ENCODE measurements around the gene PTTG1IP.

Gene PTTG1IP

DNA sequence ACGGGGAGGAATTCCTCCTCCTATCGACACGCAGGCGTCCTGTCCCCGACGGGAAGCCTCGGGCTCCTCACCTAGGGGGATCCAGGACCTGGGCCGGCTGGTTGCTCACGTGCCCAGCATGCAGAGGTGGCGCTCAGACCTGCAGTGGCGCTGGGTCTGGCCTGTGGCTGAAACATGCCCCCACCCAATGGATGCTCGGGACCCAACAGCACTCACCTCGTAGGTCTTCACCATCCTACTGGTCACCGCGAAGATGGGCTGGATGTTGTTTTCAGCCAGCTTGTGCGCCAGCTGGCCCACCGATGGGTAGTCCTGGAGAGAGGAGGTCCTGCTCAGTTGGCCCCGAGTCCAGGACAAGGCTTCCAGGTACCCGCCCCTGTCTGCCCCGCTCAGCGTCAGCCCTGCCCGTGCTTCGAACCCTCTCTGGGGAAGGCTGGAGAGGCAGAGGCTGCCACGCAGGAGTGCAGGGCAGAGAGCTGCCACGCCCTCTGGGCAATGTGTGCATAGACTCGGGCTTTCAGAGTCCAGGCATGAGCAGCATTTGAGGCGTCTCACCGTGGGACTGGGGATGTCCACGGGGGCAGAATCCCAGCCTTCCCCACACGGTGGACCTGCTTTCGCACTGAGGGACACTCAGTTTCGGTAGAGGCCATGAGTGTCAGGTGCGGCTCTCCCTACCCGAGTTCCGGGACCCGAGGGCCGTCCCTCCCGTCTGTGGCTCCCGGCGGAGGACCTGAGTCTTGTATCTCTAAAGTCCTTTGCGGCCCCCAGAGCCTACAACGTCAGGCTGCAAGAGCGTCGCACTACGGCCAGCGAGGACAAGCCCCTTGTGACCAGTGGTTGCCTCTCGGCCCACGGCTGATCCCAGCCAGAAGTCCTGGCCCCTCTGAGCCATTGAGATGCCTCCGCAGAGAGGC, 25.6 kb upstream of the PTTG1IP start:
- no peaks in the 10 kb centered on the region for H3K36me3 ChIP-seq
- no peak overlapping the region for H3K27ac ChIP-seq
- DNase-seq: no peak
- H3K27me3 ChIP-seq (ENCODE audit: insufficient read depth, low read depth, severe bottlenecking): no peaks in the 10 kb centered on the region
- no peak overlapping the region for H3K4me3 ChIP-seq (ENCODE audit: low read depth, low read length)
- H3K9me3 ChIP-seq (ENCODE audit: severe bottlenecking): no peaks in the 10 kb centered on the region
- TF ChIP-seq, protein P1, sequence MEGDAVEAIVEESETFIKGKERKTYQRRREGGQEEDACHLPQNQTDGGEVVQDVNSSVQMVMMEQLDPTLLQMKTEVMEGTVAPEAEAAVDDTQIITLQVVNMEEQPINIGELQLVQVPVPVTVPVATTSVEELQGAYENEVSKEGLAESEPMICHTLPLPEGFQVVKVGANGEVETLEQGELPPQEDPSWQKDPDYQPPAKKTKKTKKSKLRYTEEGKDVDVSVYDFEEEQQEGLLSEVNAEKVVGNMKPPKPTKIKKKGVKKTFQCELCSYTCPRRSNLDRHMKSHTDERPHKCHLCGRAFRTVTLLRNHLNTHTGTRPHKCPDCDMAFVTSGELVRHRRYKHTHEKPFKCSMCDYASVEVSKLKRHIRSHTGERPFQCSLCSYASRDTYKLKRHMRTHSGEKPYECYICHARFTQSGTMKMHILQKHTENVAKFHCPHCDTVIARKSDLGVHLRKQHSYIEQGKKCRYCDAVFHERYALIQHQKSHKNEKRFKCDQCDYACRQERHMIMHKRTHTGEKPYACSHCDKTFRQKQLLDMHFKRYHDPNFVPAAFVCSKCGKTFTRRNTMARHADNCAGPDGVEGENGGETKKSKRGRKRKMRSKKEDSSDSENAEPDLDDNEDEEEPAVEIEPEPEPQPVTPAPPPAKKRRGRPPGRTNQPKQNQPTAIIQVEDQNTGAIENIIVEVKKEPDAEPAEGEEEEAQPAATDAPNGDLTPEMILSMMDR (IDR thresholded peaks at IDR 0.05; ENCODE audit: low read depth, low read length): no peak

DNA sequence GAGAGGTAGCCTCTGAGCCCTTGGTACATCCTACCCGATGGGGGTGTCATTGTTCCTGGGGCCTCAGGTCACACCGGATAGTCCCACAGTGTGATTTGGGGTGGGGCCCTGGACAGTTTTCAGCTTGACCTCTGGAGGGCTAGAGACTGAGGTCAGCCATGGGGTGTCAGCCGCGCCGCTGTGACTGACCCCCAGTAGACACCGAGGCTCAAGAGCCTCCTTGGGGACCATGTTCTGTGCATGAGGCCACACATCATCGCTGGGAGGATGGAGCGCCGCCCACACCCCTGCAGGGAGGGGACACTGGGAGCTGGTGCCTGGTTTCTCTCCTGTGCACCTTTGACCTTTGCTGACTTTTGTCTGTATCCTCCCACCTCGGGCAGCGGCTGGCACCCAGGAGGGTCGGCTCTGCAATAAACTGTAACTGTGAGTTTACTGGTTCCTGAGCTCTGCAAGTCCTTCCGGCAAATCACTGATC, 24.6 kb upstream of the PTTG1IP start:
- Histone ChIP-seq H3K4me3 (ENCODE audit: low read depth, low read length) (no peak overlapping the region), H3K27ac (no peak overlapping the region), H3K36me3 (no peaks in the 10 kb centered on the region), H3K9me3 (ENCODE audit: severe bottlenecking) (no peaks in the 10 kb centered on the region), H3K27me3 (ENCODE audit: insufficient read depth, low read depth, severe bottlenecking) (no peaks in the 10 kb centered on the region)
- TF ChIP-seq, protein P1 (IDR thresholded peaks at IDR 0.05; ENCODE audit: low read depth, low read length): no peak
- no peak for DNase-seq

DNA sequence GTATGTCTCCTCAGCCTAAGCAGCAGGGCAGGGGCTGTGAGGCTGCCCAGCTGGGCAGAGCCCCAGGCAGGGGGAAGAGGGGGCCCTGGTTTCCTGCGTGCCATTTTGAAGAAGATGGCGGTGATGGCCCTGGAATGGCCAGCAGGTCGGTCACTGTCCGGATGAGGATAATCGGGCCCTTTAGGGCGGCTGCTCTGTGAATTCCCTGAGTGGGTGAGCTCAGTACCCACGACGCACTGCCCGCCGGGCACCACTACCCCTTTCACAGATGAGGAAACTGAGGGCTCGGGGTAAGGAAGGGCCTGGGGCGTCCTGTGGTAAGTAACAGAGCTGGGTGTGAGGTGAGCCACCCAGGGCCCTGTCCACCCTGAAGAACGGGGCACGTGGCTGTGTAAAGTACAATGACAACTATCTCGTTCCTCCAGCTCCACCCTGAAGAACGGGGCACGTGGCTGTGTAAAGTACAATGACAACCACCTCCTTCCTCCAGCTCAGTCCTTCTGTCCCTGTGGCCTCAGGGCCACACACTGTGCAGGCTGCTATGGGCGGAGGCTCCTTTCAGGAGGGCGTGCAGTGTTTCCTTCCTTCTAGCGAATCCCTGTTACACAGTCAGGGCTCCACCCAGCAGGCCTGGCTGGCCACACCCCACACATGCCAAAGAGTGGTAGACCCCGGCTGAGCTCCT, 24.0 kb upstream of the PTTG1IP start:
- TF ChIP-seq, protein P1 (IDR thresholded peaks at IDR 0.05; ENCODE audit: low read depth, low read length): no peak
- DNase-seq: no peak
- Histone ChIP-seq H3K4me3 (ENCODE audit: low read depth, low read length) (no peak overlapping the region), H3K27ac (no peak overlapping the region), H3K9me3 (ENCODE audit: severe bottlenecking) (no peaks in the 10 kb centered on the region), H3K36me3 (no peaks in the 10 kb centered on the region), H3K27me3 (ENCODE audit: insufficient read depth, low read depth, severe bottlenecking) (no peaks in the 10 kb centered on the region)

DNA sequence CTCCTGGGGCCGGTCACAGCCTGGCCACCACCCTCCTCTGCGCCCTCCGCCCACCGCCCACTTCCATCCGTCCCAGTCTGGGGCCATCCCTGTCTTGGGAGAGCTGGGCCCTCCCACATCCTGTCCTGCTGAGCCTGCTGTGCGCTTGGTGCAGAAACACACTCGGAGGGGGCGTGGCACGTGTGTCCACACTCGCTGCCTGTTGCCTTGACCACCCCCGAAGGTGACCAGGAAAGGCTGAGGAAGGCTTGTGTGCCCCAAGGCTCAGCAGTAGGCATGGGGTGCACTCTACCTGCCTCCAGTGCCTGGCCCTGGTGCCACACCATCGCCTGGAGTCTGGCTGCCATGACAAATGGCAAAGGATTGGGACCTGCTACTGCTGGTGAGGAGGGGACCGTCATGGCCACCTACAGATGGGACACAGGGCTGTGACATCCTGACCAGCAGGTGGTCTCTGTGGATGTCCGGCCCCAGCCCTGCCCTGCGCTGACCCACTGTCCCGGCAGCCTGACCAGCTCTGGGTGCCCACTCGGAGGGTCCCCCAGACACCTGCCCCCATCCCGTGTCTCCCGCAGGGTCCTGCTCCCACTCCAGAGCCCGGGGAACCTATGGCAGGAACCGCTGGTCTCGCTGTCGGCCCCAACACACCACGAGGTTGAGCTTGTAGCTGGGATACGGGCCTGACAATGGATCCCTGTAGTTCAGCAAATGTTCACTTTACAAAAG, 23.2 kb upstream of the PTTG1IP start:
- Histone ChIP-seq H3K36me3 (no peaks in the 10 kb centered on the region), H3K9me3 (ENCODE audit: severe bottlenecking) (no peaks in the 10 kb centered on the region), H3K4me3 (ENCODE audit: low read depth, low read length) (no peak overlapping the region), H3K27me3 (ENCODE audit: insufficient read depth, low read depth, severe bottlenecking) (no peaks in the 10 kb centered on the region), H3K27ac (no peak overlapping the region)
- TF ChIP-seq, protein P1 (IDR thresholded peaks at IDR 0.05; ENCODE audit: low read depth, low read length): no peak
- no peak for DNase-seq

DNA sequence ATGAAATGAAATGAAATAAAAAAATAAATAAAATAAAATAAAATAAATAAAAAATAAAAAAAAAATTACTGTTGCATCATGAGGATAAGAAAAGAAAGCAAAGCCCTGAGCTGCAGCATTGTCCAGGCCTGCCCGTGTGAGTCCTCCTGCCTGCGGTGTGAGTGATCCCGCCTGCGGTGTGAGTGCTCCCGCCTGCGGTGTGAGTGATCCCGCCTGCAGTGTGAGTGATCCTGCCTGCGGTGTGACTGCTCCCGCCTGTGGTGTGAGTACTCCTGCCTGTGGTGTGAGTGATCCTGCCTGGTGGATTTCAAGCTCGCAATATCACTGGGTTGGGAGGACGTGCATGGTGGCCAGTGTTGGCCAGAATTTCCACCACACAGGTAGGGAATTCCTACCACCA, 22.4 kb upstream of the PTTG1IP start:
- H3K36me3 ChIP-seq: no peaks in the 10 kb centered on the region
- H3K9me3 ChIP-seq (ENCODE audit: severe bottlenecking): no peaks in the 10 kb centered on the region
- DNase-seq: no peak
- H3K27ac ChIP-seq: no peak overlapping the region
- H3K4me3 ChIP-seq (ENCODE audit: low read depth, low read length): no peak overlapping the region
- H3K27me3 ChIP-seq (ENCODE audit: insufficient read depth, low read depth, severe bottlenecking): no peaks in the 10 kb centered on the region
- TF ChIP-seq, protein P1 (IDR thresholded peaks at IDR 0.05; ENCODE audit: low read depth, low read length): no peak

All from WERI-Rb-1 (cell line).